NCI-H2081 treated with DMSO at 0.1 percent for 48 hours (cell line): ENCODE data around the gene WTIP.
"Not testable (repeated sequence)": the region's sequence is repeated elsewhere in the genome, so short reads cannot be mapped to it uniquely, and the experiment has no call there.

ENCODE experiments used
- DNase-seq: peaks from one replicate; lab custom pipeline; 2025; lab: John Stamatoyannopoulos, UW

Gene WTIP

GRCh38 chr19:34480971-34481841 lies at the start of gene WTIP:
Gene WTIP (plus strand): TSS chr19:34481758. CDS start chr19:34481975, 217 bp downstream.
- DNase-seq: no peak

DNA sequence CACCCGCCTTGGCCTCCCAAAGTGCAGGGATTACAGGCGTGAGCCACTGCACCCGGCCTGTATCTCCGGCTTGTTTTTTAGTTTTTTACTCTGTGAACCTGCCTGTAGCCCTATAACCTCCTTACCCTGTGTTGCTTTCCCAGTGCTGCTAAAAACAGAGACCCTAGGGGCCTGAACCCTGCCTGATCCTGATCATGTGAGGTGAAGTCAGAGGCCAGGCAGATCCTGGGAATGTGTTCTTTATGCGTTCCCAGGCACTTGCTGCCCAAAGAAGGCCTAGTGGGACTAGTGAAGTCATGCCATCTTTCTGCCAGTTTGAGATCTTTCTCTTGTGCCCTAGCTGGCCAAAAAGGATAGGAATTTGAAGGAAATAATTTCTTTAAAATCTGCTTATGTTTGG lies 48.8 kb upstream of the WTIP start:
- no peak for DNase-seq

DNA sequence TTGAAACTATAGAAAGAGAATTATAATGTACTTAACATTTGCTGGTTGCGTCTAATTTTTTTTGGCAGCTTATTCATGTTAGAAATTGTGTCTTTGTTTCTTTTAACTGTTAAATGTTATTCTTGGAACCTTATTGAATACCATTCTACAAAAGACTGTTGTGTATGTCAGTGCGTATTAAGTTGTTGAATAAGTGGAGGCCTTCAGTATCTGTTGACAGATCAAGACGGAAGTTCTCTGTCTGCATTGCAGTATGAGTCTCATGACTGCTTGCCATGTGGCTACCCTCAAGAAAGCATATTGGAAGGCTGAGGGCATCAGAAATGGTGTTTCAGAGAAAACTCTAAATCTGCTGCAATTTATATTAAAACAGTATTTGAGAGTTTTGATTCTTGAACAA lies 44.8 kb upstream of the WTIP start:
- DNase-seq: no peak

- DNase-seq: no peak
Observed at GRCh38 chr19:34448191-34448590, 33.4 kb upstream of the WTIP start.

- no peak for DNase-seq
Observed at GRCh38 chr19:34452723-34453122, 28.8 kb upstream of the WTIP start.

DNA sequence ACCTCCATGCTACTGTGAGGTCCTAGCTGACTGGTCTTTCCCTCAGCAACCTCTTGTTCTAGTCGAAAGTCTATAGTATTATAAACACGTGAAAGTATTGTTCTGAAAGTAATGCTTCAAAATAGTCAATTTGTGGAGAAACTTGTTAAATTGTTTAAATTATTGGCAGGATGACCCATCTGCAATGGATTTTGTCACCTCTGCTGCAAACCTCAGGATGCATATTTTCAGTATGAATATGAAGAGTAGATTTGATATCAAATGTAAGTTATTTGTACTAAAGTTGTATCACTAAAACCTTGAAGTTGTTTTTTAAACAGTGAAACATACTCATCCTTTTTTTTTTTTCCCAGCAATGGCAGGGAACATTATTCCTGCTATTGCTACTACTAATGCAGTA lies 27.5 kb upstream of the WTIP start:
- no peak for DNase-seq

DNA sequence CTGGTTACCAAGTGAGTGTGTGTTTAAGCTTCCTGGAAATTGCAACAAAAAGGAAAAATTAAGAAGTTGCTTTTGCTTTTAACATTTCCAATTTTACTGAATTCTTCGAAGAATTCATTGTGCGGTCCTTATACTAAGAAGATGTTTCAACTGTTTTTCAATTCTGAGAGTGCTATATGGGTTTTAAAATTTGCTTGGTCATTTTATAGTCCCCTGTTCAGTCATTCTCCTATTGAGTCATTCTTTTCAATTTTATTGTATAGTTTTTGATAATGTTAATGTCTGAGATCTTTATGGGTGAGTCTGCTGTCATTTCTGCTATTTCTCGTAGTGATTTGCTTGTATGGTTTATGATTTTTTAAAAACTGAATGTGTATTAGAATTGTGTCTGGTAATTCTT lies 26.9 kb upstream of the WTIP start:
- no peak for DNase-seq

GRCh38 chr19:34455783-34456480 lies 25.6 kb upstream of the WTIP start:
- not testable (repeated sequence) for DNase-seq

DNA sequence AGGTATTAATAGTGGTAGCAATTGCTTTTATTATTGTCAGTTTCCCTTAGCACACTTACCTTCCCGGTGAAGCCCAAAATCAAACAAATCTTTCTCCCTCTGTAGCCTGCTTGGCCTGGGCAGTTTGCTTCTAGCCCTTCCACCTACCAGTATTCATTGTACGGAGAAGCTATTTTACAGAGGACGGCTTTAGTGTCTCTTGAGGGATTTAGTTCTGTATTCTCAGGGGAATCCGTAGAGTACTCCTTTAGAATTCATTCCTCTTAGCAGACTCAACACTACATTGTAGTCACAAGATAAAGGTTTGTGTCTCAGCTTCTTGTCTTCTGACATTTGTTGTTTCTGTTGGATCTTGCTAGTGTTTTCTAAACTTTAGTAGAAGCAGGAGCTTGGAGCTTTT lies 24.1 kb upstream of the WTIP start:
- DNase-seq: no peak

GRCh38 chr19:34458677-34459076 lies 22.9 kb upstream of the WTIP start:
- DNase-seq: no peak

DNA sequence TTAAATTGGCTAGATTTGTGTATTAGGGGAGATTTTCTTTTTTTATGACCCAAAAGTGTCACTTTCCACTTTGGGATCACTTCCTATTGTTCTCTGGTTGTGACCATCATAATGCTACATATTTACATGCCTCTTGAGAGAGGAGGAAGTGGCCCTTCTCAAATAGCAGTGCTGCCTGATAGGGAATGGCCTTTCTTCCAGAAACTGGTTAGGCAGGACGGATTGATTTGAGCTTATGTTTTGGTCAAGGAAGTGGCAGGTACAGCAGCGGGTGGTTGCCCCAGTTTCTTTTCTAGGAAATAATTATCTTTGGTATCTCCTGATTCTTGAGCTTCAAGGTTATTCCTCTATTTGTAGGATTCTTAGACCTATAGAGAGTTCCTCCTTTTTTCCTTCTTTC lies 21.9 kb upstream of the WTIP start:
- DNase-seq: no peak

- DNase-seq: no peak
Observed at GRCh38 chr19:34461375-34462100, 20.0 kb upstream of the WTIP start.

GRCh38 chr19:34464785-34465184 lies 16.8 kb upstream of the WTIP start:
- DNase-seq: not testable (repeated sequence)

GRCh38 chr19:34468409-34468808 lies 13.1 kb upstream of the WTIP start:
- DNase-seq: no peak

- not testable (repeated sequence) for DNase-seq
Observed at GRCh38 chr19:34469026-34469425, 12.5 kb upstream of the WTIP start.

DNA sequence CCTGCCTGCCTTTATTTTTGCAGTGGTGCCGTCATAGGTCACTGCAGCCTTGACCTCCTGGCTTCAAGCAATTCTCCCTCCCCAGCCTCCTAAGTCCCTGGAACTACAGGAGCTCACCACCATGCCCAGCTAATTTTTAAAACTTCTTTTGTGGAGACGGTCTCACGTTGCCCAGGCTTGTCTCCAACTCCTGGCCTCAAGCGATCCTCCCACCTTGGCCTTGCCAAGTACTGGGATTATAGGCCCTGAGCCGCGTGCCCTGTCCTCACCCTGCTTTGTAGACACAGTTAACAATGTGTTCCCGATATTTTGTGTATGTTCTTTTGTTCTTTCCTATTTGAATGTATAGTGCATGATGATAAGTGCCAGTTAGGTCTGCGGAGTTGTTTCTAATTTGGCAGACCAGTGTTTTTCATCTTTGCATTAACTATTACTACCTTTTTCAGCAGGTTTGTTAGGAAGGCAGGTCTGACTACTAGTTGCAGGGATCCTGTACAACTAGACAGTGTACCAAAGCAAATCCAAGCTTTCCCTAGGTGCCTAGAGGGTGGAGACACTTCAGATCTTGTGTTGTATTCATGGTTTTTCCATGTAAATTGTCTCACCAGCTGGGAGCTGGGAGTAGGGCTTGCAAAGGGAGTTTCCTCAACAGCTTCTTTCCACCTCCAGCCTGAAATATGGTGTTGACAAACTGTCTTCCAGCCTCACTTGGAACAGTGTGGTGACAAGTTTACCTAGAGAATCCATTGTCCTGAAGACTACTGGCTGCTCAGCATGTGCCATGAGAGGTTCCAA lies 9.5 kb upstream of the WTIP start:
- no peak for DNase-seq

DNA sequence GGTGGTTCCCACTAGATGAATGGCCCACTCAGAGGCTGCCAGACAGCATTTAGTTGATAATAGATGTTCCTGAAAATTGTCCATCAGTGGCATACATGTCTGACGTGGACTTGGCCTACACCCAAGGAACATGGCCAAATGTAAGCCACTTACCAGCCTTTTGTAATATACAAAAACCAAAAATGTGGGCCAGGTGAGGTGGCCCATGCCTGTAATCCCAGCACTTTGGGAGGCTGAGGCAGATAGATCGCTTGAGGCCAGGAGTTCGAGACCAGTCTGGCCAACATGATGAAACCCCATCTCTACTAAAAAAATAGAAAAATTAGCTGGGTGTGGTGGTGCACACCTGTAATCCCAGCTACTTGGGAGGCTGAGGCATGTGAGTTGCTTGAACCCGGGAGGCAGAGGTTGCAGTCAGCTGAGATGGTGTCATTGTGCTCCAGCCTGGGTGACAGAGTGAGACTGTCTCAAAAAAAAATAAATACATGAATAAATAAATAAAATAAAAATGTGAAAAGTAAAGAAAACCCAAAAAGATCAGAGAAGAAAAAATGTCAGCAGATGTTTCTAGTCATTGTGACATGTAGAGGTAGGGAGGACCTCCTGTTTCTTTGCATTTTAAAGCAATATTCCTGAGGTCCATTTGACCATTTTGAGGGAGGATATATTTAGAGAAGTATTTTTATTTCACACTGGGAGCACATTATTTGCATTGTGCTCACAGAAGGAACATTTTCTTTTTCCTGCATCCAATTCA lies 7.1 kb upstream of the WTIP start:
- no peak for DNase-seq

DNA sequence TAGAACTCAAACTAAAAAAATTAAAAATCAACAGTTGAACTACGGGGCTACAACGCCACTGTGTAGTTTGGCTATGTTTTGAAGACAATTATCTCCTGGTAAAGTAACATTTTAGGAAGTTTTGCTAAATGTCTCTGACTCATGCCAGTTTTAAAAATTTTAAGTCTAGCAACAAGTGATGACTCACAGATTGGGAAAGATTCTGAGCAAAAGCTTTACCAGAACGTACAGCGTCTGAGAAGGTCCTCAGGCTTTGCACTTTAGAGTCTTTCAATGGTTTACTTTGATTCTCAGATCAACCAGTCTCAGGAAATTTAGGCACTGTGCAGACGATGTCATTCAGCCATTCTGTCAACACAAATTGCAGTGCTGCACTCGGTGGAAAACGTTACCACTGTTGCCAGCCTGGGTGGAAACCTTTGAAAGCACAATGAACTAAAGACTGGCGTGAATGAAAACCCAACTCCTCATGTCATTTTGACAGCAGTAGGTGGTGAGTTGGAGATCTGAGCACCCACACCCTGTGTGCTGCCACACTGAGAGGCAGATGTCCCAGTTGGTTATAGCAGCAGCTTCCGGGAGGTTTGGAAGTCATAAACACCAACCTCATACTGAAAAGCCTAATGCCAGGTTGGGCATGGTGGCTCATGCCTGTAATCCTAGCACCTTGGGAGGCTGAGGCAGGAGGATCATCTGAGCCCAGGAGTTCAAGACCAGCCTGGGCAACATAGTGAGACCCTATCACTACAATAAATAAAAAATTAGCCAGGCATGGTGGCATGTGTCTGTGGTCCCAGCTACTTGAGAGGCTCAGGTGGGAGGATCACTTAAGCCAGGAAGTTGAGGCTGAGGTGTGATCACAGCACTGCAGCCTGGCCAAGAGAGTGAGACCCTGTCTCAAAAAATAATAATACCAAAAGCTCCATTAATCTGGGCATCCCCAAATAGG lies 6.3 kb upstream of the WTIP start:
- DNase-seq: no peak

GRCh38 chr19:34475975-34476594 lies 5.5 kb upstream of the WTIP start:
- DNase-seq: no peak

DNA sequence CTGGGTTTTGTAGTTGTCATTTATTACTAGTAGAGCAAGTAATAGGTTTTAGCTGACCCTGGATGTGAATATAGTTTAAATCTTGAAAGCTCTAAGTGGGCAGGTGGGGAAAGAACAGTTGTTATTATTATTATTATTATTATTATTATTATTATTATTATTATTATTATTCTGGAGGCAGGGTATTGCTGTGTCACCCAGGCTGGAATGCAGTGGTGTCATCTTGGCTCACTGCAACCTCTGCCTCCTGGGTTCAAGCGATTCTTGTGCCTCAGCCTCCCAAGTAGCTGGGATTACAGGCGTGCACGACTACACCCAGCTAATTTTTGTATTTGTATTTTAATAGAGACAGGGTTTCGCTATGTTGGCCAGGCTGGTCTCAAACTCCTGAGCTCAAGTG lies 3.1 kb upstream of the WTIP start:
- not testable (repeated sequence) for DNase-seq
